ENCODE results near the gene YPEL1.

- TF ChIP-seq SP1 (IDR thresholded peaks at IDR 0.05; ENCODE audit: low read depth, low read length), result no peak
- TF ChIP-seq USF2 (IDR thresholded peaks at IDR 0.05; ENCODE audit: borderline replicate concordance, low read depth, low read length), result no peak
- no peak for TF ChIP-seq HCFC1 (IDR thresholded peaks at IDR 0.05; ENCODE audit: low read length)
- TF ChIP-seq NFIC (IDR thresholded peaks at IDR 0.05; ENCODE audit: low read depth, low read length), result no peak
- no peak for TF ChIP-seq TAF1 (IDR thresholded peaks at IDR 0.05; ENCODE audit: borderline replicate concordance, low read depth, low read length)
Observed at GRCh38 chr22:21738966-21739365, 3.4 kb upstream of the YPEL1 start.

Data from GM12878 (cell line).